NCI-H524 treated with DMSO at 0.1 percent for 48 hours (cell line): ENCODE measurements around the gene OSER1.

Source experiments
- DNase-seq: peaks from one replicate; lab custom pipeline; 2025; lab: John Stamatoyannopoulos, UW

OSER1 gene

DNA sequence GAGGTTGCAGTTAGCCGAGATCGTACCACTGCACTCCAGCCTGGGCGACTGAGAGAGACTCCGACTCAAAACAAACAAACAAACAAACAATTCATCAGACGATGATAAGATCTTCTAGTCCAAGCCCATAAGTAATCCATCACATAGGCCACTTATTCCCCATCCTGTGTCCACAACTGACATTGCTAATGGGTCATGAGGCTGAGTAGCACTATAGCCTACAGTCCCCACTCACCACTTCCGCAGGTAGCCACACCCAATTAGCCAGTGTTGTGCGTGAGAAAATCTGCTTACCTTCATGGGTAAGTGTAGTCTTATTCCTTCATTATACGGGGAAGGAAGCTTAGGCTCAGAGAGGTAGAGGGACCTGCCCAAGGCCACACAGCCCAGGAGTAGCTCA, 36.7 kb downstream of the OSER1 start:
- DNase-seq = no peak

DNA sequence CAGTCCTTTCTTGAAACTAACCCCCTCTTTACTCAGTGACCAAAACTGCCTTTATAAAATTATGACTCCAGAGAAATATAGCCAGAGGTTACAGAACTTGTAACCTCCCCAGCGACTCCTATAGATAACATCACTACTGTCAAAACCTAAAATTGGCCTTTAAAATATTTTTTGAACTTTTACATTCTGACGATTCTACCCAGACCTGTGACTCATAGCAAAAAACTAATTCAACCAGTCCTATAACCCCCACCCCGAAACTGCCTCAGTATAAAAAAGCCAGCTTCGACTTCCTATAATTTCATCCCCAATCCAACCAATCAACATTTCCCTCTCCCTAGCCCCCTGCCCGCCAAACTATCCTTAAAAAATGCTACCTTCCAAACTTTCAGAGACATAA, 37.5 kb downstream of the OSER1 start:
- no peak for DNase-seq

DNA sequence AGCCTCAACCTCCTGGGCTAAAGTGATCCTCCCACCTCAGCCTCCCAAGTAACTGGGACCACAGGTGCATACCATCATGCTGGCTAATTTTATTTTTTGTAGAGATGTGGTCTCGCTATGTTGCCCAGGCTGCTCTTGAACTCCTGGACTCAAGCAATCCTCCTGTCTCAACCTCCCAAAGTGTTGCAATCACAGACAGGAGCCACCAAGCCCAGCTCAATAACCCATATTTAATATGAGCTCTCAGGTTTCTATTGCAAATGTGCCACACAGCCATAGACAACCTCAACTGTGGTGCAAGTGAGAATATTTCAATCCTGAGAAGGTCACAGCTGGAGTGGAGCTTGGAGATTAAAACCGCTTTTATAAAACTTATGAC, 38.0 kb downstream of the OSER1 start:
- no peak for DNase-seq

DNA sequence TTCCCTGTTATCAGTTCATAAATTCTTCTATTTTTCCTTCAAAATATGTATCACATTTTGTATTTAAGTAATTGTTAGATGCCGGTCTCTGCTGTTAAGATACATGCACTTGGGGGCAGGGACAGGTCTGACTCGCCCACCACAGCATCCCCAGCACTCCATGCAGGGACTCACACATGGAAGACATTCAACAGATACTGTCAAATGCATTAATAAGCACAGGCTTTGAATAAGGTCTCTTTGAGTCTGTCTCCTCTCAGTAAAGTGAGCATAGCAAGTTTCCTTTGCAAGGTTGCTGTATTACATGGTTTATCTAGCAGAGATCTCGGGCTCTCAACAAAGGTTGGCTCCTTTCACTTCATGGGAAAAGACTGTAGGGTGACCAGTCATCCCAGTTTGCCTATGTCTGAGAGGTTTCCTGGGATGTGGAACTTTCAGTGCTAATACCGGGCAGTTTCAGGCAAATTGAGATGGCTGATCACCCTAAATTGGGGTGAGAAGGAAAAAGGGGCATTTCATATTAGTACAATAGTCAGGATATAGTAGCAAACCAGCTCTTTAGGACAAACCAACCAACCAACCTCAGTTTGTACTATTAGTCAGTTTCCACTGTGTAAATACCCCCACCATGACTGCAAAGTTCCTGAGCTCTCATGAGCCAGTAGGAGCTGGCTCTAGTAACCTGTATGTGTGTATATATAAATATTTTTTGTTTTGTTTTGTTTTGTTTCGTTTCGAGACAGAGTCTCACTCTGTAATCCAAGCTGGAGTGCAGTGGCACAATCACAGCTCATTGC, 38.6 kb downstream of the OSER1 start:
- DNase-seq = no peak

DNA sequence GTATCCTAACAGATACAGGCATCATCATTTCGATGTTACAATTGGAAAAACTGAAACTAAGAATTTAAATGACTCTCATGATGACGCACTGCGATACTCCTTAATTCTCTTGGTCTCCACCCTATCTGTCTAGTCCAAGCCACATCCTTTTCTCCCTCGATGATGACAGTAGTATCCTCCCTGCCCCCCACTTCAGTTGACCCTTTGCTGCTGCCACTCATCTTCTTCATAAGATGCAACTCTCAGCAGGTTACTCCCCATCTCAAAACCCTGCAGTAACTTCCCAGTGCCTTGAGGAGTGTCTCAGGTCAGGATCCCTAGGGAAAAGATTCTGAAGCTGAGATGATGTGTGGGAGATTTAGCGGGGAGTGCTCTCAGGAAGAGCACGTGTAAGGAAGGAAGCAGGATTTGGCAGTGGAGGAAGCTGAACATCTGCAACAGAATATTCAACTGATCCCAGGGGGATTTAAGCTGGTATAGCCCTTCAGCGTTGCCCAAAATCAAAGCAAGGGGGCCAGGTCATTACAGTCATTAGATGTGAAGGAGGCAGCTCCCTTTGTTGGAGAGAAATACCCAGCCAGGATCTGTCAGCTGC, 39.7 kb downstream of the OSER1 start:
- no peak for DNase-seq

DNA sequence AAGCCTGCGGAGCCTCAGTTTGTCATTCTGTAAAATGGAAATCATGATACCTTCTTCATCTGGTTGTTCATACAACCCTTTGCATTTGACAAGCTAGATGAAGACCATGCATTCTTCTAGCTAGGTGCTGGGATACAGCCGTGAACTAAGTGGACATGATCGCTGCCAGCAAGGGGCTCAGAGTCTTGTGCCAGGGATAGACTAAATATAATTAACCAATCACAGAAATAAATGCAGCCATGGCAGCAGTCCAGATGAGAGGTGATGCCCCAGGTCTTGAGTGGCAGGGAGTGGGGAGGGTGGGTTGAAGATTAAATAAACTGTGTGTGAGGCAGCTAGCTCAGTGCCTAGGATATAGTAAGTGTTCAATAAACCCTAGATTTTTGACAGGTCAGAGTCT, 42.8 kb downstream of the OSER1 start:
- no peak for DNase-seq

DNA sequence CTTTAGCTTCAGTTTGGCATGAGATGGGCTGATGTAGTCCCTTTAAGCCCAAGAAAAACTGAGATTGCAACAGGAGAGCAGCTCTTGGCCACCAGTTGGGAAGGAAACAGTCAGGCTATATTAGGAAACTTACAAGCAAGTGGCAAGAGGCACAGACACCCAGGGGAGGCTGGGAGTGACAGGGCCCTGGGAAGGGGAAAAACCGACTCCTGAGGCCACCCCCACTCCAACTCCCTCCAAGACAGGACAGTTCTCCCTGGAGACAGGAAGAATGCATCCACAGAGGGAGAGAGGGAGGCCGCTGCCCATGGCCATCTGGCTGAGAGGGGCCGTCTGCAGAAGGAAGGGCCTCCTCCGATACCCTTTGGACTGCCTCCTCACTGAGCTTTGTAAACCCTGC, 44.1 kb downstream of the OSER1 start:
- no peak for DNase-seq

DNA sequence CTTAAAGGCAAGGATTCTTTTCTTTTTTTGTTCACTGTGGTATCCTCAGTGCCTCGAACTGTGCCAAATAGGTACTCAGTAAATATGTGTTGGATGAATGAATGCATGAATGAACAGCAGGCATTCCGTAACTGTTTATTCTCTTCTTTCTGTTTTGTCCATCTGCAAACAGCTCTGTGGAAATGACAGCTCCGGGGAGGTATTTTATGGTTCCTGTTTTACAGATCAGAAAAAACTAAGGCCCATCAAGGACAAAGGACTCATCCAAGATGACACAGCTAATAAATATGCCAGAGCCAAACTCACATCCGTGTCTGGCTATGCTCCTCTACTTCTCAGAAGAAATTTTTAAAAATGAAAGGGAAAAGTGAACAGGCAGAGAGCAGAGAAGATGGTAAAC, 44.6 kb downstream of the OSER1 start:
- DNase-seq = no peak

DNA sequence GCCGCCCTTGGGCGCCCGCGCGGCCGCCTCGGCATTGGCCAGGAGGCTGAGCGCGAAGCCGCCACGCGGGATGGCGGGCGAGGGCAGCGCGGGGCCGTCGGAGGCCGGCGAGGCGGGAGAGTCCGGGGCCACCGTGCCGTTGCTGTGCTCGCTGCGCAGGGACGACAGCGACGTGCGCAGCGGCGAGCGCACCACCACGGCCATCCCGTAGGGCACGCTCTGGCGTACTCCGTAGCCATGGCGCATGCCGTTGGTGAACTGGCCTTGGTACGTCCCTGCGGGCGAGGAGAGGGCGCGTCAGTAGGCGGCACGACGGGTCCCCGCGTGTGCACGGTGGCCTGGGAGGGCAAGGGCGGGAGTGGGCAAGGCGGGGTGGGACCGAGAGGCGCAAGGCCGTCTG, 50.4 kb downstream of the OSER1 start:
- no peak for DNase-seq

DNA sequence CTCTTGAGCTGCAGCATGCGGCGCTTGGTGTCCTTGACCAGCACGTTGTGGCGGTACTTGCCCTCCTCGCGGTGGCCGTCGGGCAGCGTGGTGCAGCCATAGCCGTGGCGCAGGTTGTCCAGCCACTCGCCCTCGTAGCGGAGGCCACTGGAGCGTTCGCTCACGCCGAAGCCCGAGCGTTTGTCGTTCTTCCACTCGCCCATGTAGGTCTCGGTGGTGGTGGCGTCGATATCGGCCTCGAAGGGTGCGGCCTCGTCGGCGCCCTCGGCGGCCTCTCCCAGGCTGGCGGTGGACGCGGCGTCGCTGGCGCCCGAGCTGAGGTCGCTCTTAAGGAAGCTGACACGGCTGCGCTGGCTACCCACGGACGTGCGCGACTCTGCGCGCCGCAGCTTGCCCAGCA, 50.9 kb downstream of the OSER1 start:
- DNase-seq = no peak

DNA sequence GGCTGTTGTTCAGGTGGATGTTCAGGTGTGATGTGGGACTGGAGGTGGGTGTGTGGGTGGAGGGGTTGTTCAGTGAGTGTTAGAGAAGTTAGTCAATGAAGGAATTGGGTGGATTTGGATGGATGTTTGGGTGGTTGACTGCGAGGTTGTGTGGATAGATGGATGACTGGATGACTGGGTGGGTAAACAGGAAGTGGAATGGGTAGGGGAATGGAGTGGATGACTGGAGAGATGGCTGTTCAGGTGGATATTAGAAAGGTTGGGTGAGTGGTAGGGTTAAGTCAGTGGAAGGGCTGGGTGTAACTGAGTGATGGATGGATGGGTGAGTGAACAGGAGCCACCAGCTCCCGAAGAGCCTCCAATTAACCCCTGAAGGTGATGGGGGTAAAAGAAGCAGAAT, 51.4 kb downstream of the OSER1 start:
- no peak for DNase-seq

DNA sequence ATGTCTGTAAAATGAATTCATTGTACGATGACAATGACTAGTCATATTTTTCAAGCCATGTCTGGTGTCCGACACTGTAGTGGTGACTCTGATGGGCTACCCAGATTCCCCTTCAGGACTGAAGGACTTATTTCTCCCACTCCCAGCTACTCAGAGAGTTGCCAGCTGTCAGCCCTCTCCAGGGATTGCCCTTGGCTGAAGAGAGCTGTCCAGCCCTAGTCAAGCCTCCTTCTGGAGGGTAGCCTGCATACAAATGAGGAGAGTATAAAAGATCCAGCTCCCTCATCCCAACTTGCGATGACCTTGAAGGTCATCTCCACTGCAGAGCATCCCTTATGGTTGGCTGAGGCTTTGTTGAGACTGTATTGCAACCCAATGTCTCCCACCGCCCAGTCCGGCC, 53.5 kb downstream of the OSER1 start:
- DNase-seq = no peak

DNA sequence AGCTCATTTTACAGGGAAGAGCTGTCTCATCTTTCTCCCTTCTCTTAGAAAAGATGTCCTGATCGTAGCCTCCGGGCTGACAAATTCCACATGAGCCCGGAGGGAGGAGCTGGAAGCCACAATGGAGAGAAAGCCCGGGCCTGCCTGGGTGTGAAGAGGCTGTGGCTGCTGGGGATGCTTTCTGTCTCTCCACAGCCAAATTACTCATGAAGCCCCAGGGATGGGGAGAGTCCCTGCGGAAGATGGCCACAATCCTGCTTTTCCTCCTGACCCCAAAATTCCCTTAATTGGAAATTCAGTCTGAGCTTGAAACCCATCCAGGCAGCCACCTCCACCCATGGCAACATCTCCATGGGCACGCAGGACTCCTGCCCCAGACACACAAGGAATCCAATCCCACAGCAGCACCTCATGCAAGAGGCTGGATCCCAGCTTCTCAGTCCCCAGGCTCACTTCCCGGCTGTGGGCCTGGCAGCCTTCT, 56.0 kb downstream of the OSER1 start:
- DNase-seq = no peak

DNA sequence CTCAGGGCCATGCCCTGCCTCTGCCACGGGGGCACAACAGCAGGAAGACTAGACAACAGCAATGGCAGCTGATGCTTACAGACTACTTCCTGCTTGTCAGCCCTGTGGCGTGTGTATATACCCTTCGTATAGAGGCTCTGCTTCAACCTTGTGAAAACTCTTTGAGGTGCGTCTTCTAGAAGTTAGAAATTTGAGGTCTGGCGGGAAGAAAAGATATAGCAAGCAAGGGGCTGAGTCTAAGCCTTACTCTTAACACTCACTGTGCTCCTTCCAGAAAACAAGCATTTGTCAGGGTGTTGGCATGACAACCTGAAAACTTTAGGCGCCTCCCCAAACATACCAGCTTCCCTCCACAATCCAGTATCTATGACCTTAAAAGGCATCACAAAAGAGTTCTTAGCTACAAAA, 56.9 kb downstream of the OSER1 start:
- DNase-seq = no peak

DNA sequence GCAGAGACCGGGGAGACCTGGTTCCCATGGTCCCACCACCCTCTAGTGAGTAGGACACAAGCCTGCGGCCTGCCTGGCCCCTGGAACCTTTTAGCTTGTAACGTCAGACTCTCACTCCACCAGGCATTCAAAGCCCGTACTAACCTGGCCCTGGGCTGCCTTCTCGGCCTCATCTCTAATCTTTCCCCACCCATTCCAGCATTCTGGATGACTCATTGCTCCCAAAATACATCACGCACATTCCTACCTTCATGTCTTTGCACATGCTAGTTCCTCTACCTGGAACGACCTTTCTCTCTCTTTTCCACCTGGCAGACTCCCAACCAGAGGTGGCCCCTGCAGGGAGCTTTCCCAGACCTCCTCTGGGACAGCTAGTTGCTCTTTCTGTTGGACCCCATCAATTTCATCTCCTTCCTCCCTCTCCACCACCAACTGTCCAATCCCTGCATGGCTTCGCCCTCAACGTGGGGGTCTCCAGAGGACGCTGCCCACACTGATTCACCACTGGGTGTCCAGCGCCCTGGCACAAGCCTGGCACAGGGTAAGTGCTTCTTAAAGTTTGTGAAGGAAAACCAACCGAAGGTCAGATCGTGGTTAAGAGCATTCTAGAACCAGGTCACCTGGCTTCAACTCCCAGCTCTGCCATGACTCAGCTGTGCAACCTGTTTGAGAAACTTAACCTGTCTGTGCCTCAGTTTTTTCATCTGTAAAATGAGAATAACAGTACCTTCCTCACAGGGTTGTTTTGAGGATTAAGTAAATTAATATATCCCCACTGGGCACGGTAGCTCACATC, 58.8 kb downstream of the OSER1 start:
- DNase-seq = no peak

DNA sequence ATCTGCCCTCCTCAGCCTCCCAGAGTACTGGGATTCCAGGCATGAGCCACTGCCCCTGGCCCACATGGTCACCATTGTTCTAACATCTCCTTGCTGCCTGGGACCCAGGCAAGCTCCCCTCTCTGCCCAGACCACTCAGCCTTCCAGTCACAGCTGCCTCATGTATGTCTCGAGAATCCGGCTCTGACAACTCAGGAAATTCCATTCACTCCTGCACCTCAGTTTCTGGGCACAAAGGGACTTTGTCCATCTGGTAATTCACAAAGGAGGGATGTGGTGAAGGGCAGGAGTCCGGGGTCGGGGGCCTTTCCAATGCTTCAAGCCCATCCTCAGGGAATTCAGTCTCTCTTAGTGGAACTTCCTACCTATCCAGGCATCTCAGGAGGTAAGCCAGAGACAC, 64.3 kb downstream of the OSER1 start:
- no peak for DNase-seq
